NCI-H526 (cell line): ENCODE data around the gene MAP2K6.
"Not testable (repeated sequence)": the region's sequence is repeated elsewhere in the genome, so short reads cannot be mapped to it uniquely, and the experiment has no call there.

Source experiments
- DNase-seq, 2 experiments: peaks; one replicate each; lab custom pipeline; 2025; lab: John Stamatoyannopoulos, UW

The MAP2K6 gene

GRCh38 chr17:69457603-69458002 is 43.1 kb downstream of the MAP2K6 start:
- no peak for DNase-seq

DNA sequence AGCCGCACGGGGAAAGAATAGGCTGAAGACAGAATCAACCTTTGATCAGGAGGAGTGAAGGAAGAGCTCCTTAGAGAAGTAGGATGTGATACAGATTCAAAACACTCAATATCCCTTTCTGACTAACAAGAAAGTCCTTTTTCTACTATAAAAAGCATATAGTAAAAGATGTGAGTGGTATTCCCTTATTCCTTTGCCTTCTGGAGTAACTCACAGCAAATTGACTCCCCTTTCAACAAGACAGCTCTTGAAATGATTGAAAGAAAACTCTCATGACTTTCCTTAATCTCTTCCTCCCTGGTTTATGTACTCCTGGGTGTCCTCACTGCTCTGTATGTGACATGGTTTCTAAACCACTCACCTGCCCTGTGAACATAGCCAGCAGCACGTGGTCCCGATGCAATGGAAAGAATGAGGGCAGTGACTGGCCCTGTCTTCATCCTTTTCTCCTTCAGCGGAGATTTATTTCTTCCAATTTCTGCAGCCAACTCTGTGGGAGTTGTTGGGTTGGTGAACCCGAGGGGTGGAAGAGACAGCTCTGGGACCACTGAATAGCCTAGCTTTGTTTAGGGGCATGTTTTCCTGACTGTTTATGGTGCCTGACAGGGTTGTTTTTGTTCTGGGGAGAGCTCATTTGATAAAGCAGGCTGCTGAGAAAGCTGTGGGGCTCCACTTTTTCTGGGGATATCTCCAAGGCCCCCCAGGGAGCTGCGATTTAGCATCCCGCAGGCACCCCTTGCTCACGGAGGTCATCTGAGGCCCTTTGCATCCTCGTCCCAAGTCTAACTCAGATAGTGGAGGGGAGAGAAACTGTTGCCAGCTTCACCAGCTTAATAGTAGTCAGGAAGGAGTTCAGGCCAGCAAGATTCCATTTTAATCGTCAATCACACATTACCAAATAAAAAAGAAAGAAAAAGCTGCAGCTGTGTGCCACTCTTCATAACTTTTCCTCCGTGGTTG is 46.7 kb downstream of the MAP2K6 start:
- no peak for DNase-seq

GRCh38 chr17:69461951-69462369 is 47.5 kb downstream of the MAP2K6 start:
- no peak for DNase-seq

GRCh38 chr17:69462882-69463281 is 48.4 kb downstream of the MAP2K6 start:
- DNase-seq = no peak

DNA sequence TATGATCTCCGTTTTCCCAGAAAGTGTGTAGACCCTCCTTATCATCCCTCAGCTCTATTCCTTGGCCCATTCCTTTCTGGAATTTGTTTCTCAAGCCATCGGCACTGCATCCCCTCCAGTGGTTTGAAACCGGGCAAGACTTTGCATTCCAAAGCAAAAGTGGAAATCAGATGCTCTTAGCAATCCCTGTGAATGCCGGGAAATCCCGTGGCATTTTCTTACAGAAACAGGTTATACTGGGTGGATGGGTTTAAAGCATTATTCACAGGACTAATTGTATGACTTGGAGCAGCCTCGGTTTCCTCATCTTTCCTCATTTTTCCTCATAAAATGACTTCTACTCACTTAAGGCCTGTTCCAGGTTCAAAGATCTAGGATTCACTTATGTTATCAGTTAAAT is 52.0 kb downstream of the MAP2K6 start:
- DNase-seq = no peak

GRCh38 chr17:69466905-69467667 is 52.6 kb downstream of the MAP2K6 start:
- DNase-seq = no peak

- no peak for DNase-seq
Observed at GRCh38 chr17:69468207-69468606, 53.7 kb downstream of the MAP2K6 start.

DNA sequence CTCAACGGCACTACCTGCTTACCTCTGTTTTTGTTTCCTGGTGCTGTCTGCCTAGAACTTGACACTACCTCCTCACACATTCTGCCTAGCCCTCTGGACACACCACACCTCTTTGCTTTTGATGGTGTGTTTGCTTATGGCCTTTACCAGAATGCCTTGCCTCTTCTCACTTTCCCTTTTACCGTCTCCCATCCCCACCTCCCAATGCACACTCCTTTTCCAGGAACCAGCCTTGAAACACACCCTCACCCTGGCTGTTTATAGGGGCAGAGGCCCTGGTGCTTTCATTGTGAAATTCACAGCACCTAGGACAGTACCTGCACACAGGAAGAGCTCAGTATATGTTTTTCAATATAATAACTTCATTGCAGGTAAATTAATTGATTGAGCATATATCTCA is 56.2 kb downstream of the MAP2K6 start:
- no peak for DNase-seq

GRCh38 chr17:69471406-69471805 is 56.9 kb downstream of the MAP2K6 start:
- DNase-seq = no peak

- peak in 1 of 2 experiments; percentile 8 for DNase-seq
Observed at GRCh38 chr17:69473841-69474831, 59.6 kb downstream of the MAP2K6 start.

DNA sequence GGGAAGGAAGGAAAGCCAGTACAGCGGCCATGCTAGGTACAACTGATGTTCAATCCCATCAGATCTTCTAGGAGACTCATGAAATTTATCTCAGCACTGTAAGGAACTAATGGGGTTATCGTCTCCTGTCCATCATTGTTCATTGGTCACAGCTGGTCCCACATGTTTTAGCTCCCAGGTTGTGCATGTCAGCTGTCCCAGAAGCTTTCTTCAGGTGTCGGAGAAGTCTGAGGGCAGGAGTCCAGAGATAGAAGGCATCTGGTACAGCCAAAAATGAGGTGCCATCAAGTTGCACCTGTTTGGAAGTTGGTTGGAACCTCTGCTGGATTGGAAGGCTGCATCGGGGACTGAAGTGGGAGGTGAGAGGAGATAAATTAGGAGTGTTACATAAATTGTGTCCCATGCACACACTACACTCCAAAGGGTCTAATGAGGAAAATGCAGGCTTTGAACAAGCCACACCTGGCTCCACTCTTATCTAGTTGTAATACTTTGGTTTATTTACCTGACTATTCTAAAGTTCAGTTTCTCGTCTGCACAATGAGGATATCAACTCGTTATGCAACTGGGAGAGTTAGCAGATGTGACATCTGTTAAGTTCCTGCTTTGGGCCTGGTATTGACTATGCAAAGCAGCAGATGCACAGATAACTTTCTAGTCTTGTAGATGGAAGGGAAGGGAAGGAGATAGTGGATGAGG is 62.9 kb downstream of the MAP2K6 start:
- peak; percentile 82 to 87 for DNase-seq

- no peak for DNase-seq
Observed at GRCh38 chr17:69477903-69478266, 63.4 kb downstream of the MAP2K6 start.

- no peak for DNase-seq
Observed at GRCh38 chr17:69478916-69479315, 64.4 kb downstream of the MAP2K6 start.

DNA sequence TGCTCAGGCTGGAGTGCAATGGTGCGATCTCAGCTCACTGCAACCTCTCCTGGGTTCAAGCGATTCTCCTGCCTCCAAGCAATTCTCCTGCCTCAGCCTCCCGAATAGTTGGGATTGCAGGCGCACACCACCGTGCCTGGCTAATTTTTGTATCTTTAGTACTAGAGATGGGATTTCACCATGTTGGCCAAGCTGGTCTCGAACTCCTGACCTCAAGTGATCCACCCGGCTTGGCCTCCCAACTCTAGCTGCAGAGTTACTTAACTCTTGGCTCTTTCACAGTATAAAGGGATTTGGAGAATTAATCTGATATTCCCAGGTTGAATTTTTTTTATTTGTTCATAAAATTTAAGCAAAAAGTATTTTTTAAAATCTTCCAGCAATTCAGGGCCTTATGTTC is 65.3 kb downstream of the MAP2K6 start:
- DNase-seq = not testable (repeated sequence)

DNA sequence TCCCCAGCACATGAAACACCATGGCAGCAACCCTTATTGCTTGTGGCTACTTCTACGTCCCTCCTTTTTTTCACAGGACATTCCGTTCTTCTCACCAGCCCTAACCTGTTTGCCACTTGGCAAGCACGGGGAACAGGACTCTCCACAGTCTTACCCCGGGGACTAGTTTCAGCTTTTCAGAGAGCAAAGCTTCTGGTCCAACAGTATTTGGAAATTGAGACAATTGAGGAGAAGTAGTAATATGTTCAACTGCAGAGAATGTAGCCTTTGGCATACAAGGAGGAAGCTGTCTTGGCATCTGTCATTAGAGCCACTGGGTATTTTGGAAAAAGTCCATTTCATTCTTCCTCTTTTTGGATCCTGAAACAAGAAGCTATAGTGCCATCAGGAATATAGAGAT is 65.7 kb downstream of the MAP2K6 start:
- DNase-seq = no peak

- DNase-seq = no peak
Observed at GRCh38 chr17:69485251-69485661, 70.8 kb downstream of the MAP2K6 start.

DNA sequence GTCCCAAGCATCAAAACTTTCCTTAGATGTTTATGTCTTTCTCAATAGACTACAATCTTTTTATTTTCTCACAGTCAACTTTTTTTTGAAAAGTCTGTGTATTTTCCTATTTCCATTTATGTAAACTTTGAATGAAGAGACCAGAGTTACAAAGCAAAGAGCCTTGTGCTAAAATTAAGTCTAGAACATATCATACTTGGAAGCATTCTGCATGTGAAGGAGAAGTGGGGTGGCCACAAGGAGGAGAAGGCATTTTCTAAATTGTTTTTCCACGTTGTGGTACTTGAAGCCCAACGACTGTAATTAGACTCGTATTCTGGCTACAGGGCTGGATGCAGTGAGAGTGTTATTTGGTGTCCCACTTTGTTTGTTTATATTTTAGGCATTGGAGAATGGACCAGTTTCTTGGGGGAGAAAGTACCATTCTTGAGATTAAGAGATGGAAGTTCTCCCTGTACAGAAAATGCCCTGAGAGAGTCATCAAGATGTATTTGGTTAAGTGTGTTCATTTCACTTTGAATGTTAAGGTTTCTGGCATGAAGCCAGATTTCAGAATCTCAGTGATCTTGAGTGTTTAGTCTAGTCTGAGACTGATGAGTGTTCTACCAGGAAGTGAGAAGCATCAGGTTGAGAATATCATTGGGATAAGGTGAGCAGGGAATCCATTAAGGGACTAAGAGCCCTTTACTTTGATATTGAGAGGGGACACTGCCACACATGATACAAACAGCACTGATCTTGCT is 71.6 kb downstream of the MAP2K6 start:
- no peak for DNase-seq

DNA sequence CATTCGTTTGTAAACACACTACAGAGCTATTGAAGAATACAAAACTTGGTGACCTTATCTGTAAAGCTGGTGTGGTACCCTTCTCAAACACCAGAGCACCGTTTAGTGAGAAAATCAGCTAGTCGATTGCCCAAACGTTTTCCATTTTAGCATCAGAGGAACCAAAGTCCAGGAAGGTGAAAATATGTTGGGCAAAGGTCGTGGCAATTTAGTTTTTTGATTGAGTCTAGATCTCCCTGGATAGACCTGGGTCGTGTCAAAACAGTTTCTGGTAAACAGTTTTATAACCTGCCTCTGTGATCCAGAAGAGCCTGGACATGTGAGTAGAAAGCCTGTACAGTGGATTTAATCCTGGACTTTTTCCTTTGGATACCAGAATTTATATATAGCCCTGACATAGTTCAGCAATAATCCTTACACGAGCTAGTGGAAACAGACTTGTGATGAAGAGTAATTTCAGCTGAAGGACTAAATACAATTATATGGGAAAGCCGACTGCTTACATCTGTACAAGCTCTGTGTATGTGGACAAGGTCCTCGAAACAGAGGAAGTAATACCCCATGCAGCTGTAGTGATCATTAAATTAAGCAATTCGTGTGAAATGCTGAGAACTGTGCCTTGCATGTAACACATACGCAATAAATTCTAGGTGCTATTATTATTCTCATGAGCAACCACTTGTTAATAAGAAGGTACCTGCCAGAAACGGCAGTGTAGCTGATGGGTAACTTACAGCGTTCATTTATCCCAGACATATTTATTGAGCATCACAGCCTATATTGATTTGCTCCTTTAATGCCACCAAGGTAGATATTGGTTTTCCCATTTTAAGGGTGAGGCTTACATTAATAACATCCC is 72.5 kb downstream of the MAP2K6 start:
- DNase-seq = no peak

GRCh38 chr17:69489313-69489712 is 74.8 kb downstream of the MAP2K6 start:
- DNase-seq = no peak
